T-helper 2 cell treated with Interferon-gamma antibody and Interleukin-4, amounts not matched to agents 5 μg/mL and 100 μg/mL, for 36 hours (primary cell): Measurements from ENCODE around the gene MYOZ3.
A peak's percentile ranks its signal among the peaks of the same experiment; 100 is the strongest.

Source experiments
- DNase-seq: peaks from one replicate; pipeline ENCODE4 v3.0.0; 2021; ENCODE audit warnings: low spot score
- H3K27ac Mint-ChIP-seq: one replicate; pipeline ENCODE4 v1.8.0; 2021; ENCODE audit warnings: mild to moderate bottlenecking, mixed read lengths
- H3K27me3 Mint-ChIP-seq: one replicate; pipeline ENCODE4 v1.8.0; 2021; ENCODE audit warnings: low read depth, mixed read lengths
- H3K36me3 Mint-ChIP-seq: one replicate; pipeline ENCODE4 v1.8.0; 2021; ENCODE audit warnings: low read depth, mixed read lengths
- H3K4me1 Mint-ChIP-seq: one replicate; pipeline ENCODE4 v1.8.0; 2021; ENCODE audit warnings: low read depth, mixed read lengths
- H3K4me3 Mint-ChIP-seq: one replicate; pipeline ENCODE4 v1.8.0; 2022; ENCODE audit warnings: mild to moderate bottlenecking, moderate library complexity, mixed read lengths
- H3K9me3 Mint-ChIP-seq: one replicate; pipeline ENCODE4 v1.8.0; 2021; ENCODE audit warnings: mixed read lengths

The MYOZ3 gene

GRCh38 chr5:150644058-150644457 is 17.0 kb upstream of the MYOZ3 start:
- H3K27me3 Mint-ChIP-seq, result peaks cover 5% of the 10 kb centered on the region
- H3K4me3 Mint-ChIP-seq, result no peak overlapping the region
- no peaks in the 10 kb centered on the region for H3K4me1 Mint-ChIP-seq
- no peaks in the 10 kb centered on the region for H3K36me3 Mint-ChIP-seq
- no peak overlapping the region for H3K27ac Mint-ChIP-seq
- no peak for DNase-seq
- no peaks in the 10 kb centered on the region for H3K9me3 Mint-ChIP-seq

GRCh38 chr5:150644514-150644913 is 16.5 kb upstream of the MYOZ3 start:
- H3K9me3 Mint-ChIP-seq, result no peaks in the 10 kb centered on the region
- no peaks in the 10 kb centered on the region for H3K36me3 Mint-ChIP-seq
- no peaks in the 10 kb centered on the region for H3K4me1 Mint-ChIP-seq
- H3K27ac Mint-ChIP-seq, result peak overlapping the region; percentile 60
- H3K27me3 Mint-ChIP-seq, result peaks cover 2% of the 10 kb centered on the region
- DNase-seq, result no peak
- H3K4me3 Mint-ChIP-seq, result no peak overlapping the region

- Mint-ChIP-seq H3K36me3 (no peaks in the 10 kb centered on the region), H3K27me3 (peaks cover 2% of the 10 kb centered on the region), H3K4me3 (no peak overlapping the region), H3K27ac (no peak overlapping the region), H3K9me3 (no peaks in the 10 kb centered on the region), H3K4me1 (no peaks in the 10 kb centered on the region)
- DNase-seq, result no peak
Observed at GRCh38 chr5:150645070-150645700, 15.9 kb upstream of the MYOZ3 start.

- DNase-seq, result no peak
- H3K4me3 Mint-ChIP-seq, result no peak overlapping the region
- H3K27ac Mint-ChIP-seq, result no peak overlapping the region
- no peaks in the 10 kb centered on the region for H3K4me1 Mint-ChIP-seq
- no peaks in the 10 kb centered on the region for H3K9me3 Mint-ChIP-seq
- H3K36me3 Mint-ChIP-seq, result no peaks in the 10 kb centered on the region
- peaks cover 4% of the 10 kb centered on the region for H3K27me3 Mint-ChIP-seq
Observed at GRCh38 chr5:150647275-150648251, 13.5 kb upstream of the MYOZ3 start.

- Mint-ChIP-seq H3K36me3 (no peaks in the 10 kb centered on the region), H3K9me3 (no peaks in the 10 kb centered on the region), H3K27ac (no peak overlapping the region), H3K4me3 (no peak overlapping the region), H3K4me1 (no peaks in the 10 kb centered on the region), H3K27me3 (peaks cover 4% of the 10 kb centered on the region)
- DNase-seq, result no peak
Observed at GRCh38 chr5:150648294-150649107, 12.6 kb upstream of the MYOZ3 start.

GRCh38 chr5:150649108-150650020 is 11.7 kb upstream of the MYOZ3 start:
- no peak for DNase-seq
- Mint-ChIP-seq H3K4me3 (no peak overlapping the region), H3K4me1 (no peaks in the 10 kb centered on the region), H3K36me3 (no peaks in the 10 kb centered on the region), H3K9me3 (no peaks in the 10 kb centered on the region), H3K27ac (no peak overlapping the region), H3K27me3 (peaks cover 7% of the 10 kb centered on the region)

GRCh38 chr5:150650021-150651006 is 10.7 kb upstream of the MYOZ3 start:
- no peak for DNase-seq
- H3K27ac Mint-ChIP-seq, result no peak overlapping the region
- H3K9me3 Mint-ChIP-seq, result no peaks in the 10 kb centered on the region

GRCh38 chr5:150651382-150651781 is 9.7 kb upstream of the MYOZ3 start:
- no peak overlapping the region for H3K27ac Mint-ChIP-seq

More at GRCh38 chr5:150650021-150651006, 10.7 kb upstream of the MYOZ3 start:
- no peaks in the 10 kb centered on the region for H3K36me3 Mint-ChIP-seq
- H3K4me3 Mint-ChIP-seq, result no peak overlapping the region
- H3K27me3 Mint-ChIP-seq, result peaks cover 7% of the 10 kb centered on the region
- no peaks in the 10 kb centered on the region for H3K4me1 Mint-ChIP-seq

GRCh38 chr5:150651924-150652671 is 9.0 kb upstream of the MYOZ3 start:
- no peak for DNase-seq
- Mint-ChIP-seq H3K36me3 (no peaks in the 10 kb centered on the region), H3K4me1 (peaks cover 2% of the 10 kb centered on the region), H3K9me3 (no peaks in the 10 kb centered on the region), H3K27ac (no peak overlapping the region), H3K4me3 (no peak overlapping the region), H3K27me3 (peaks cover 9% of the 10 kb centered on the region)

More at GRCh38 chr5:150651382-150651781, 9.7 kb upstream of the MYOZ3 start:
- Mint-ChIP-seq H3K9me3 (no peaks in the 10 kb centered on the region), H3K4me3 (no peak overlapping the region), H3K27me3 (peaks cover 9% of the 10 kb centered on the region), H3K4me1 (peaks cover 2% of the 10 kb centered on the region), H3K36me3 (no peaks in the 10 kb centered on the region)
- no peak for DNase-seq

GRCh38 chr5:150653145-150653761 is 7.8 kb upstream of the MYOZ3 start:
- H3K27me3 Mint-ChIP-seq, result peaks cover 14% of the 10 kb centered on the region
- peaks cover 6% of the 10 kb centered on the region for H3K4me1 Mint-ChIP-seq
- H3K27ac Mint-ChIP-seq, result no peak overlapping the region
- no peak overlapping the region for H3K4me3 Mint-ChIP-seq
- no peaks in the 10 kb centered on the region for H3K9me3 Mint-ChIP-seq
- no peak for DNase-seq
- H3K36me3 Mint-ChIP-seq, result no peaks in the 10 kb centered on the region

- no peak for DNase-seq
- peaks cover 6% of the 10 kb centered on the region for H3K4me1 Mint-ChIP-seq
- peaks cover 14% of the 10 kb centered on the region for H3K27me3 Mint-ChIP-seq
- no peak overlapping the region for H3K4me3 Mint-ChIP-seq
- H3K36me3 Mint-ChIP-seq, result no peaks in the 10 kb centered on the region
- H3K27ac Mint-ChIP-seq, result no peak overlapping the region
- H3K9me3 Mint-ChIP-seq, result no peaks in the 10 kb centered on the region
Observed at GRCh38 chr5:150653762-150654556, 7.1 kb upstream of the MYOZ3 start.
